Amniotic epithelial cell (primary cell): ENCODE measurements around the gene CHEK2.
A peak's percentile ranks its signal among the peaks of the same experiment; 100 is the strongest.
"Not testable (repeated sequence)": the region's sequence is repeated elsewhere in the genome, so short reads cannot be mapped to it uniquely, and the experiment has no call there.

Experiments used
- DNase-seq: peaks from one replicate; pipeline ENCODE4 v3.0.0-alpha.2; 2010; ENCODE audit warnings: low read depth

CHEK2 gene

DNA sequence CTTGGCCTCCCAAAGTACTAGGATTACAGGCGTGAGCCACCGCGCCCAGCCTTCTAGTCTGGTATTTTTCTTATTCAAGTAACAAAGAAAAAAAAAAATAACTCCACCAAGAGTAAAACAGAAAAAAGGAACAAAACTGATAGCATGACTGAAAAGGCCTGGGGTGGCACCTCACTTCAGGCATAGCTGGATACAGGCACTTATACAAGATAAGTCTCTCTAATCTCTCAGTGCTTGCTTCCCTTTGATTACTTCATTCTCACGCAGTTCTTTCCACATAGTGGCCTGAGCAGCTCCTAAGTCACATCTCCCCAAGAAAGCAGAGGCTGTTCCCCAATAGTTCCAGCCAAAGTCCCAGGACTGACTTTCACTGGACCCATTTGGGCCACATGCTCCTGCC lies 58.7 kb downstream of the CHEK2 start:
- not testable (repeated sequence) for DNase-seq

DNA sequence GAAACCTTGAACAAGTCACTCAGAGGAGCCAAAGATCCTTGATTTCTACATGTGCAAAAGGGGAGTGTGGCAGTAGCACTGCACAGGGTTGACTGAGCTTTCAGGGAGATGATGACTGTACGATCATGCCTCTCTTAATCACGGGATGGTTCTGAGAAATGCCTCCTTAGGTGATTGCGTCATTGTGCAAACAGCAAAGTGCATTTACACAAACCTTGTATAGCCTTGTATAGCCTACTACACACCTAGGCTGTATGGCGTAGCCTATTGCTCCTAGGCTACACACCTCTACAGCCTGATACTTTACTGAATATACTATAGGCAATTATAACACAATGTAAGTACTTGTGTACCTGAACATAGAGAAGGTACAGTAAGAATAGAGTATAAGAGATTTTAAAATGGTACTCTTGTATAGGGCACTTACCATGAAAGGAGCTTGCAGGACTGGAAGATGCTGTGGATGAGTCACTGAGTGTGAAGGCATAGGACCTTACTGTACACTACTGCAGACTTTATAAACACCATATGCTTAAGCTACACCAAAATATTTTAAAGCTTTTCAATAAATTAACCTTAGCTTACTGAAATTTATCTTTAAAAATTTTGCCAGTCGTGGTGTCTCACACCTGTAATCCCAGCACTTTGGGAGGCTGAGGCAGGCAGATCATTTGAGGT lies 60.7 kb downstream of the CHEK2 start:
- peak; percentile 82 for DNase-seq

DNA sequence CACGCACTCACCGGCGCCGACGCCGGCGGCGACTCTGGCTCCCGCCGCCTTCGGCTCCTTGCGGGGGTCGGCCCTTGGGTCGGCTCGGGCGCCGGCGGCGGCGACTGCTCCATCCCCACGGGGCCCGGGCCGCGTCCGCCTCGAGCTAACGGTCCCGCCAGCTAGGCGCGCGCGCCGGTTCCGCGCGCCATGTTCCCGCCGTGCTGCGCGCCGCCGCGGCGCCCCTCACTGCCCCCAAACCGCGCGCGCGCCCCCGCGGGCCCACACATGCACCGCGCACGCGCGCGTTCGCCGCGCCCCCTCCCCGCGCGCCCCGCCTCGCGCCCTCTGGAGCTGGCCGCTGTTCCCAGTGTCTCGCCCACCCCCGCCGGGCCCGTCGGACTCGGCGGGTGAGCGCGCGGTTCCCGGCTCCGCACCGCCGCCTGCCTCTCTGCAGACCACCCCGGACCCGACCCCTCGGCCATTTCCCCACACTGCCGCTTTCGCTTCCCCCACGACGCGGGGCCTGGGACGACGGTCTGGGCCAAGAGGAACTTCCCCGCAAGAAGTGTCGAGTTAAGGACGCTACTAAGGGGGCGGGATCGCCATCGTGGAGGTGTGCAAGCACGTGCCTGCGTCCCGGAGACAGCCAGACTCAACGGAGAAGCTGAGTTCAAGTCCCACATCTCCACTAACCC lies 61.9 kb downstream of the CHEK2 start, which contains the start of gene TTC28:
Gene TTC28, minus strand, starts transcription at position 230 of the 677 bp plus-strand sequence. Its CDS starts 117 bp downstream, at position 113.
- DNase-seq: peak; percentile 68

DNA sequence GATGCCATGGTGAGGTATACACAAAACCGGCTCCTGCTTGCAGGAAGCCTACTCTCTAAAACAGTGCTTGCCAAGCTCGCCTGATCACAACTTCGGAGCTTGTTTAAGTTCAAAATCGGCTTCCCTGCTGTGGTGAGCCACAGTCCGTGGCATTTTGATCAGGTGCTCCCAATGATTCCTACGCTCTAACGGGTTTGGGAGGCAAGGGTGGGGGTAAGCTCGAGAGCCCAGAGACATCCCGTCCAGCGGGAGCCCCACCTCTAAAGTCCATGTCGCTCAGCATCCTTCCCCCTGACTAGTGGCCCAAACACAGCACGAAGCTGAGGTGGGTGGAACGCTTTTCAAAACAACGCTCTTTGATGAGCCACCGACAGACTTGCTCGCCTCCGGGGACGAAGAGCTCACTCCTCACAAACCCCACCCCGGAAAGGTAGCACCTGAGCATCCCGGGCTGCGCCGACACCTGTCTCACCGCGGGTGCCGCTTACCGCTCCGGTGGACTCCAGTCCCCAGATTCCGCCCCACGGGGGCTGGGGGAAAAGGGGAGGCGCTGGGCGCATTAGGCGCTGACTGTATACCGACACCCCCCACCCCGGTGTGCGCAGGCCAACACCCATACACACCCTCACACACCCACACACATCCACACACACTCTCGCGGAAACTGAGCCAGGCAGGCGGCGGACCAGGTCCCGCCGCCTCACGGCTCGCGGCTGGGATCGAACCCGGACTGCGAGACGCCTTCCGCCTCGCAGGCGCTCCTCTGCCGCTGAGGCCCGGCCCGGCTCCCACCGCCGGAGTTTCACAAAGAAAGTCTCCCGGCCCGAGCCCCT lies 62.6 kb downstream of the CHEK2 start:
- not testable (repeated sequence) for DNase-seq

DNA sequence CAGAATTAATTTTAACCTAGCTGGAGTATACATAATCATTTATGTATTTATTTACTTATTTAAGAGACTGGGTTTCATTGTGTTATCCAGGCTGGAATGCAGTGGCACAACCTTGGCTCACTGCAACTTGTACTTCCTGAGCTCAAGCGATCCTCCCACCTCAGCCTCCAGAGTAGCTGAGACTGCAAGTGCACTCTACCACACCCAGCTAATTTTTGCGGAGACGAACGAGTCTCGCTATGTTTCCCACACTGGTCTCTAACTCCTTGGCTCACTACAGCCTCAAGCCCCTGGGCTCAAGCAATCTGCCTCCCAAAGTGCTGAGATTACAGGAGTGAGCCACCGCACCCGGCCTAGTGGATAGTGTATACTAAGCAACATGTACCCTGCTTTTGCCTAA lies 63.5 kb downstream of the CHEK2 start:
- not testable (repeated sequence) for DNase-seq

DNA sequence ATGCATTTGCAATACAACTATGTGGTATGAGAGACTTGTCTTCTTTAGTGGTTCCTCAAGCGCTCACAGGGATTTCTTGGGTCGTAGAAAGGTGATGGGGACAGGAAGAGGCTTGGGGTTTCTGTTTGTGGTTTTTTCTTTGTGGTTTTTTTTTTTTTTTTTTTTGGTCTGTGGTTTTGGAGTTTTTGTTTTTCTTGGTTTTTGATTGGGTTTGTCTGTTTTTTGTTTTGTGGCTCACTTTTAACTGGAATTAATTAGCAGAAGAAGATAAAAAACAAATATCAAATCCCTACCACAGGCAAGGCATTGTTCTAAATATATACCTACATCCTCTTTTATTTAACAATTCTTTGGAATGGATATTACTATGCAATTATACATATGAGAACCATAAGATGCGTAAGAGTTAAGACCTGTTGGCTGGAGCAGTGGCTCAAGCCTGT lies 67.5 kb downstream of the CHEK2 start:
- DNase-seq: peak; percentile 67

DNA sequence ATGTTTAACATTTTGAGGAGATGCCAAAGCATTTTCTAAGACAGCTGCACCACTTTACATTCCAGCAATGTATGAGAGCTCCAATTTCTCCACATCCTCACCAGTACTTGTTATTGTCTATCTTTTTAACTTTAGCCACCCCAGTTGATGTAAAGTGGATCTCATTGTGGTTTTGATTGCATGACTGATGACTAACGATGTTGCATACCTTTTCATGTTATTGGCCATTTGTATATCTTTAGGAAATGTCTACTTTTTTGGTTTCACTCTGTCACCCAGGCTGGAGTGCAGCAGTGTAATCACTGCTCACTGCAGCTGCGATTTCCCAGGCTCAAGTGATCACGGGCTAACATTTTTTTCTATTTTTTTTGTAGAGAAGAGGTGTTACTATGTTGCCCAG lies 70.9 kb downstream of the CHEK2 start:
- DNase-seq: peak; percentile 22

DNA sequence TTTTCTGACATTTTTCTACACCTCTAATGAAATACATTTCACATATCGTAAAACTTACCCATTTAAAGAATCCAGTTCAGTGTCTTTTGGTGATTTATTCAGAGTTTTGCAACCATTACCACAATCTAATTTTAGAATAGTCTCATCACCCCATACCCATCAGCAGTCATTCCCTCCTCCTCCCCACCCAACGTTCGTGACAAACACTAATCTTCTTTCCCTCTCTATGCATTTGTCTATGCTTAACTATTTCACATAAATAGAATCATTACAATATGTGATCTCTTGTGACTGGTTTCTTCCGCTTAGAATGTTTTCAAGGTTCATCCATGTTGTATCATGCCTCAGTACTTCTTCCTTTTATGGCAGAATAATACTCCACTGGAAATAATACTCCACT lies 71.5 kb downstream of the CHEK2 start:
- DNase-seq: peak; percentile 28

DNA sequence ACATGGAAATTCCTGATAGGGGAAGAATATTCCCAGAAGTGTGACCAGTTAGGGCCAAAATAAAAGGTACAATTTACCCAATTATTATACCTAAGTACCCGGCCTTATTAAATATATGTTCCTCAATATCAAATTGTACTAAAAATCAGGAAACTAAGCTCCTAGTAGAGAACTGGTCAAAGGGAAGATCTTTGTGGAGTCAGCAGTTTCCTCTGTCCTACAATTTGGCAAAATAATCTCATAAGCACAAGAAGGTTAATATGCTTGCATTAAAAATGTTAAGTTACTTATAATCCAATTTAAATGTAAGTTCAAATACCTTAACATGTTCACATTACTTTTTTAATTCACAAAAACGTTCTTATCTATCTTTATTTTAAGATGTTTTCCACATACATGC lies 72.2 kb downstream of the CHEK2 start:
- DNase-seq: no peak

DNA sequence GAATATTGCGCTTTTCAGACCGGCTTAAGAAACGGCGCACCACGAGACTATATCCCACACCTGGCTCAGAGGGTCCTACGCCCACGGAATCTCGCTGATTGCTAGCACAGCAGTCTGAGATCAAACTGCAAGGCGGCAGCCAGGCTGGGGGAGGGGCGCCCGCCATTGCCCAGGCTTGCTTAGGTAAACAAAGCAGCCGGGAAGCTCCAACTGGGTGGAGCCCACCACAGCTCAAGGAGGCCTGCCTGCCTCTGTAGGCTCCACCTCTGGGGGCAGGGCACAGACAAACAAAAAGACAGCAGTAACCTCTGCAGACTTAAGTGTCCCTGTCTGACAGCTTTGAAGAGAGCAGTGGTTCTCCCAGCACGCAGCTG lies 78.1 kb downstream of the CHEK2 start:
- not testable (repeated sequence) for DNase-seq

DNA sequence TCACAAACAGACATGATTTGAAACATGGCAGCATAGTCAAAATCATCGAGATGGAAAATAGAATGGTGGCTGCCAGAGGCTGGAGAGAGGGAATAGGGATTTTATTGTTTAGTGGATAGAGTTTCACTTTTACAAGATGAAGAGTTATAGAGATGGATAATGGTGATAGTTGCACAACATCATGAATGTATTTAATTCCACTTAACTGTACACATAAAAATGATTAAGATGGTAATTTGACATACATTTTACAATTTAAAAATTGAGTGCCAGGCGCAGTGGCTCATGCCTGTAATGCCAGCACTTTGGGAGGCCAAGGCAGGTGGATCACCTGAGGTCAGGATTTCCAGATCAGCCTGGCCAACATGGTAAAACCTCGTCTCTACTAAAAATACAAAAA lies 83.2 kb downstream of the CHEK2 start:
- DNase-seq: no peak

DNA sequence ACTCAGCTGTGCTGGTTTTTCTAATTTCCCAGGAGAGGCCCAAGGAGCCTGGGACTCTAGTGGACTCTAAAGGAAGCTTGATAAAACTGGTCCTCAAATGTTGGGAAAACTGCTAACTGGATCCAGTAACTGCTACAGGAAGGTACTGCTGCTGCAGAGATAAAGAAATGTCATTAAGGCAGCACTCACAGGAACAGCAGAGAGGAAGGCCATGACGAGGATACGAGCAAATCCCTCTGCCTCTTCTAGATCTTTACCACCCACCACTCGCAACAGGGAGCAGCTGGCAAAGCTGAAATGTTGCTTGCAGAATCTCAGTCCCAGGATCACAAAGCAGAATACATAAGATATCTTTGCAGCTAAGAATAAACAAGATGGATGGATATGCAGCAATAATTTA lies 85.4 kb downstream of the CHEK2 start:
- DNase-seq: no peak

DNA sequence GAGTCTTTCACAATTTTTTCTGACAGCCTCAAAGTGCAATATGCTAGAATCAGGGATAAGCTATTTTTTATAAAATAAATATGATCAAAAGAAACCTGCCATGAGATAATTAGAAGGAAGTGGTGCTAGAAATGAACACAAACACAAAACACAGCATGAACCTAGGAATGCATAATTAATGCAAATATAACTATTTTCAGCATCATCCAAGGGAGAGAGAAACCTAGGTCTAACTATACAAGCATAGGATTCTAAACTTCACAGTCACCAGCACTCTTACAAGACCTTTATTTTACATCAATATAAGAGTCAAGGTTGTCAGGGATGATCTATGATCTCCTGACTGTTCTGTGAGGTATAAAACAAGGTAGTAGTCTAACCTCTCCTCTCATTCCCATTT lies 91.2 kb downstream of the CHEK2 start:
- DNase-seq: no peak

DNA sequence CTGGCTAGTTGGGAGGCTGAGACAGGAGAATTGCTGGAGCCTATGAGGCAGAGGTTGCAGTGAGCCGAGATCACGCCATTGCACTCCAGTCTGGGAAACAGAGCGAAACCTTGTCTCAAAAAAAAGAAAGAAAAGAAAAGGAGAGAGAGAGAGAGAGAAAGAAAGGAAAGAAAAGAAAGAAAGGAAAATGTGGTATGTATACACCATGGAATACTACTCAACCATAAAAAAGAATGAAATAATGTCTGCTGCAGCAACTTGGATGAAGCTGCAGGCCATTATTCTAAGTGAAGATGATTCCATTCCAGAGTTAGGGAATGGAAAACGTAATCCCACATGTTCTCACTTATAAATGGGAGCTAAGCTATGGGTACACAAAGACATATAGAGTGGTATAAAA lies 92.8 kb downstream of the CHEK2 start:
- no peak for DNase-seq

DNA sequence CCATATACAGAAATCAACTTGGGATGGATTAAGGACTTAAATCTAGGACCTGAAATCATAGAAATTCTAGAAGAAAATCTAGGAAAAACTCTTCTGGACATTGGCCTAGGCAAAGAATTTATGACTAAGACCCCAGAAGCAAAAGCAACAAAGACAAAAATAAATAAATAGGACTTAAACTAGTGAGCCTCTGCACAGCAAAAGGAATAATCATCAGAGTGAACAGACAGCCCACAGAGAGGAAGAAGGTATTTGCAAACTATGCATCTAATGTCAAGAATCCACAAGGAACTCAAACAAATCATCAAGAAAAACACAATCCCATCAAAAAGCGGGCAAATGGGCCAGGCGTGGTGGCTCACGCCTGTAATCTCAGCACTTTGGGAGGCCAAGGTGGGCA lies 94.4 kb downstream of the CHEK2 start:
- no peak for DNase-seq

DNA sequence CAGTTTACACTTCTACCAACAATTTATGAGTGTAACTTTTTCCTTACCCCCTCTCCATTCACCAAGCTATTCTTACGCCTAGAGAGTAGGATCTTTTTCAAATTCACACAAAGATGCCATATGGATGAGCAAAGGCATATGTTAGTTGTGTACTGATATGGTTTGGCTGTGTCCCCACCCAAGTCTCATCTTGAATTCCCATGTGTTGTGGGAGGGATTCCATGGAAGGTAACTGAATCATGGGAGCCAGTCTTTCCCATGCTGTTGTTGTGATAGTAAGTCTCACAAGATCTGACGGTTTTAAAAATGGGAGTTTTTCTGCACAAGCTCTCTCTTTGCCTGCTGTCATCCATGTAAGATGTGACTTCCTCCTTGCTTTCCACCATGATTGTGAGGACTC lies 102.3 kb downstream of the CHEK2 start:
- no peak for DNase-seq
